NCI-H2227 treated with DMSO at 0.1 percent for 48 hours (cell line): ENCODE data around the gene ZBTB7B.
A peak's percentile ranks its signal among the peaks of the same experiment; 100 is the strongest.

ENCODE experiments used
- DNase-seq: peaks from one replicate; lab custom pipeline; 2025; lab: John Stamatoyannopoulos, UW

The ZBTB7B gene

DNA sequence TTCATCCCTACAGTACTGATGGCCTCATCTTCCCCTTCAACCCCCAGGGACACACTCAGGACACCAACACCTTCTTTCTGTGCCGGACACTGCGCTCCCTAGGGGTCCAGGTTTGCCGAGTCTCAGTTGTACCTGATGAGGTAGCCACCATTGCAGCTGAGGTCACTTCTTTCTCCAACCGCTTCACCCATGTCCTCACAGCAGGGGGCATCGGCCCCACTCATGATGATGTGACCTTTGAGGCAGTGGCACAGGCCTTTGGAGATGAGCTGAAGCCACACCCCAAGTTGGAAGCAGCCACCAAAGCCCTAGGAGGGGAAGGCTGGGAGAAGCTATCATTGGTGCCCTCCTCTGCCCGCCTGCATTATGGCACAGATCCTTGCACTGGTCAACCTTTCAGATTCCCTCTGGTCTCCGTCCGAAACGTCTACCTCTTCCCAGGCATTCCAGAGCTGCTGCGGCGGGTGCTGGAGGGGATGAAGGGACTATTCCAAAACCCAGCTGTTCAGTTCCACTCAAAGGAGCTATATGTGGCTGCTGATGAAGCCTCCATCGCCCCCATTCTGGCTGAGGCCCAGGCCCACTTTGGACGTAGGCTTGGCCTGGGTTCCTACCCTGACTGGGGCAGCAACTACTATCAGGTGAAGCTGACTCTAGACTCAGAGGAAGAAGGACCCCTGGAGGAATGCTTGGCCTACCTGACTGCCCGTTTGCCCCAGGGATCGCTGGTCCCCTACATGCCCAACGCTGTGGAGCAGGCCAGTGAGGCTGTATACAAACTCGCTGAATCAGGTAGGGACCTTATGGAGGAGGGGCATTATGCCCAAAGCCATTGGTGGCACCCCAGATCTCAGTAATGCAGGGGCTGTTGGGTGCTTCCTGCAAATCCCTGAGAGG is 14.3 kb upstream of the ZBTB7B start:
- no peak for DNase-seq

- no peak for DNase-seq
Observed at GRCh38 chr1:154989195-154989860, 13.3 kb upstream of the ZBTB7B start.

DNA sequence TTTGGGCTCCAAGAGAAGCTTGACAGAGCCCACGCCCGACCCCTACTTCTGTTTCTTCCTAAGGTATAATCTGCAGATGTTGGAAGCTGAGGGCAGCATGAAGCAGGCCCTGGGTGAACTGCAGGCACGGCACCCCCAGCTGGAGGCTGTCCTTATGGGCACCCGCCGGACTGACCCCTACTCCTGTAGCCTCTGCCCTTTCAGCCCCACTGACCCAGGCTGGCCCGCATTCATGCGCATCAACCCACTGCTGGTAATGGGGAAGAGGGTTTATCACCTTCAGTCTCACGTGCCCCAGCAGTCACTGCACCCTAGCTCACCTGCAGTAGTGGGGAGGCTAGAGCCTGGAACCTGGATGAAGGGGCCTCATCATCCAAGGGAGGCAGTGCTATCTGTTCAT is 12.3 kb upstream of the ZBTB7B start:
- no peak for DNase-seq

DNA sequence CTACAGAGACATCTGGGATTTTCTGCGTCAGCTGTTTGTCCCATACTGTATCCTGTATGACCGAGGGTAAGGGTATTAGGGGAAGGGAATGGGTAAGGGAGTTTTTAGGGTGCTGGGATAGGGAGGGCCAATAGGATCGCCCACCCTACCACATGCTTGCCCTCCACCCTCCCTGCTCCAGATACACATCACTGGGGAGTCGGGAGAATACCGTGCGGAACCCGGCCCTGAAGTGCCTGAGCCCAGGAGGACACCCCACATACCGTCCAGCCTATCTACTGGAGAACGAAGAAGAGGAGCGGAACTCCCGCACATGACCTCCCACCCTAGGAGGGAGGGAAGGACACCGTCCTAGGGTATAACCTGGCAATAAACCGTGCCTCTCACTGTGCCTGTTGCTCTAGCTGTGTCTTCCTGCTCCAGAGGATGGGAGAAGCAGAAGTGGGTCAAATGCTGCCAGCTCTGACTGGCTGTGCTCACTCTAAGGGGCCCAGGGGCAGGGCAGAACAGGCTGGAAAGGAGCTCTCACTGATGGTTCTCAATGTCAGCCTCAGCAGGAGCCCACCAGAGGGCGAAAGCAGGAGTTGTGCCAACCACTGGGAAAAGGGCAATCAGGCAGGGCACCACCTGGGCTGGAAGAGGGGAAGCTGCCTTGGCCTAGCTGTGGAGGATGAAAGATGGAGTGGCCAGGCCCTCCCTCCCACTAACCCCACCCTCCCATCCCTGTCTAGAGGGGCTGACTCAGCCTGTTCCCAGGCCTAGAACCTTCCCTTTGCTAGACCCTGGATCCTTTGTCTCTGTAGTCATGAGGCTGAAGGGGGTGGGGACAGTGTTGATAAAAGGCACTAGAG is 9.7 kb upstream of the ZBTB7B start:
- DNase-seq: no peak

DNA sequence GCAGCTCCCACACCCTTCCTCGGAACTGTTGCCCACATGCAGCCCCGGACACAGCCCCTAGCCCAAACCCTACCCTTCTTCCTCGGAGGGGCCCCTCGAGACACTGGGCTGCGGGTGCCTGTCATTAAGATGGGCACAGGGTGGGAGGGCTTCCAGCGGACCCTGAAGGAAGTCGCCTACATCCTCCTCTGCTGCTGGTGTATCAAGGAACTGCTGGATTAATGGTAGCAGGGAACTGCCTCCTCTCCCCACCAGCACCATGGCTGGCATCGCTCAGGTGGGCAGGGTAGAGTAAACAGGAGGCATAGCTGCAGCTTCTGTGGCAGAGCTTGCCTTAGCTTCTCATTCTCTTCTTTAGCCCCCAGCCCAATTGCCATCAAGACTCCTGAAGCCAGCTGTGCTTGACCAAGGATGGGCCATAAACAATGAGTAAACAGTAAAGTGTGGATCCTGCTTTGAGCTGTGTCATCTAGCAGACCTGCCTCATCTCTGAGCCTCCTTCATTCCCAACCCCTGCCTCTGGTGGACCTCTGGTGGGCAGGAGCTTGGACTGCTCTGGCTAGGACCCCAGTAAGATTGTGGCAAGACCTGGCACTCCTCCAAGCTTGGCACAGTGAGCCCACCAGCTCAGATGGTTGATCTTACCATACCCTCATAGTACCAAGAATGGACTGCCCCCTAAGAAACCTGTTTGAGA is 8.9 kb upstream of the ZBTB7B start, which contains the start of gene LENEP:
LENEP (plus strand) TSS at position 15 of the 697 bp plus-strand sequence; CDS start at position 37, 22 bp downstream.
- DNase-seq: no peak

- DNase-seq: no peak
Observed at GRCh38 chr1:154994269-154994587, 8.4 kb upstream of the ZBTB7B start.

DNA sequence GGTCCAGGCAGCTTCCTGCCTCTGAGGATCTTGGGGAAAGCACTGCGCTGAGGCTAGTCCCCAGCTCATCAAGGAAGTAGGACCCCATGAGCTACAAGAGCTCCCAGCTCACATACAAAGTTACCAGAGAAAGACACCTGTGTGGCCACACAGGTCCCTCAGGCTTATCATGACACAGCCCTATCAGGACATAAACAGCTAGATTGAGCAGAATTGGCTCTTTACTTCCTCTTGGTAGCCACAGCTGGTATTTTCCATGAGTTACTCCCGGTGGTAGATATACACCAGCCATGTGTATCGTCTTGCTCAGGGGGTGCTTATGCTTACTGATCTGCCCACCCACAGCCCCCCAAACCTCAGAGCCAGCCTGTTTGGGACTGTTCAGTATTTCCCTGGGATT is 8.0 kb upstream of the ZBTB7B start:
- no peak for DNase-seq

DNA sequence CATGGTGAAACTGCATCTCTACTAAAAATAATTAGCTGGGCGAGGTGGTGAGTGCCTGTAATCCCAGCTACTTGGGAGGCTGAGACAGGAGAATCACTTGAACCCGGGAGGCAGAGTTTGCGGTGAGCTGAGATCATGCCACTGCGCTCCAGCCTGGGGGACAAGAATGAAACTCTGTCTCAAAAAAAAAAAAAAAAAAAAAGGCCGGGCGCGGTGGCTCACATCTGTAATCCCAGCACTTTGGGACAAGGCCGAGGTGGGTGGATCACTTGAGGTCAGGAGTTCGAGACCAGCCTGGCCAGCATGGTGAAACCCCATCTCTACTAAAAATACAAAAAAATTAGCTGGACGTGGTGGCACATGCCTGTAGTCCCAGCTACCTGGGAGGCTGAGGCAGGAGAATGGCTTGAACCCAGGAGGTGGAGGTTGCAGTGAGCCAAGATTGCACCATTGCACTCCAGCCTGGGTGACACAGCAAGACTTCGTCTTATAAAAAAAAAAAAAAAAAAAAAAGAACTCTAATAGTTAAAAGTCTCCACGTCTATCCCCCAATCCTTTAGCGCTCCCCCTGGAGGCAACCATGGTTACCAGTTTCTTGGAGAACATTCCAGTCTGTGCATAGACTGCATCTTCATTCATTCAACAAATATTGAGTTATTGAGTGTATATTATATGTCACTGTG is 7.2 kb upstream of the ZBTB7B start:
- DNase-seq: peak; percentile 17

GRCh38 chr1:154996966-154997701 is 5.5 kb upstream of the ZBTB7B start:
- DNase-seq: no peak

DNA sequence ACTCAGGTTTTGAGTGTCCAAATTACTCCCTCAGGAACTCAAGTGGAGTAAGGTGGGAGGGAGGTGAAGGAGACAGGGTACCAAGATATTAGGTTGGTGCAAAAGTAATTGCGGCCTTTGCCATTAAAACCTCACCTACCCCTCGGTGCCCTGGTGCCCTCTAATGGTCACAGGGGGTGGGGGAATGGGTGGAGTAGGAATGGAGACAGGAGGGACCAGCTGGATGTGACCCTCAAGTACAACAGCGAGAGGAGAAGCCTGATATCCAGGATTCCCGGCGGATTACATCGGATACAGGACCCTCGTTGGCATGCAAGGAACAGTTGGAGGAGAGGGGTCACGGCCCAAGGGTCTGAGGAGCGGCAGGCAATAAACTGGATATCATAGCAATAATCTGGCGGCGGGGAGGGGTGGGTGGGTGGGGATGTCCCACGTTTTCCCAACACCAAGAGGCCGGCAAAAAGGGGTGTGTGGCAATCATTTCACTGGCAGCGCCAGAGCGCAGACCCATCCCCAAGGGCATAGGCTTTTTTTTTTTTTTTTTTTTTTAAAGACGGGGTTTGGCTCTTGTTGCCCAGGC is 4.3 kb upstream of the ZBTB7B start:
- no peak for DNase-seq

DNA sequence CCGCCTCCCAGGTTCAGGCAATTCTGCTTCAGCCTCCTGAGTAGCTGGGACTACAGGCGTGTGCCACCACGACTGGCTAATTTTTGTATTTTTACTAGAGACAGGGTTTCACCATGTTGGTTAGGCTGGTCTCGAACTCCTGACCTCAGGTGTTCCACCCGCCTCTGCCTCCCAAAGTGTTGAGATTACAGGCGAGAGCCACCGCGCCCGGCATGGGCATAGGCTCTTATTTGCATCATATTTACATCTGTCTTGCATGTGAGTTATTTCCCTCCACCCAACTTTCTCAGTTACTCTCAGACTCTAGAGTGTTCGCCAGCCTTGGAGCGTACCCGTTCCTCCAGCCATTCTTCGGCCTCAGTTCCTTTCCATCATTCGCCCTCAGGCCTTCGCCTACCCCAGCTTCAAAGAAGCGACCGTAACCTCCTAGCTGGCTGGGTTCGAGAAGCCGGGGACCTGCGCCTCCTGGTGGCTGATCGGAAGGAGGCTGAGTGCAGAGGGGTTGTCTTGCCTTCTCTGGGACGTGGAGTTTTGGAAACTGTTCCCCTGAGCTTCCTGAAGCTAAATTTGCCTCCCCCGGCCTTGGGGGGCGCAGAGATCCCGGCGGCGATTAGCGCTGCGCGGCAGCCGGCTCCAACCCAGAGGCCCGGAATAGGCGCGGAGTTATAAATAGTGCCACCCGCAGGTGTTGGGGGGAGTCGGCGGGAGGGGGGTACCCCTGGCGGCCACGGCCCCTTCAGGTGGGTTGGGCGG is 3.6 kb upstream of the ZBTB7B start:
- DNase-seq: peak; percentile 48

GRCh38 chr1:154999571-155000410 is 2.8 kb upstream of the ZBTB7B start:
- DNase-seq: peak; percentile 71

- no peak for DNase-seq
Observed at GRCh38 chr1:155000411-155000725, 2.2 kb upstream of the ZBTB7B start.

DNA sequence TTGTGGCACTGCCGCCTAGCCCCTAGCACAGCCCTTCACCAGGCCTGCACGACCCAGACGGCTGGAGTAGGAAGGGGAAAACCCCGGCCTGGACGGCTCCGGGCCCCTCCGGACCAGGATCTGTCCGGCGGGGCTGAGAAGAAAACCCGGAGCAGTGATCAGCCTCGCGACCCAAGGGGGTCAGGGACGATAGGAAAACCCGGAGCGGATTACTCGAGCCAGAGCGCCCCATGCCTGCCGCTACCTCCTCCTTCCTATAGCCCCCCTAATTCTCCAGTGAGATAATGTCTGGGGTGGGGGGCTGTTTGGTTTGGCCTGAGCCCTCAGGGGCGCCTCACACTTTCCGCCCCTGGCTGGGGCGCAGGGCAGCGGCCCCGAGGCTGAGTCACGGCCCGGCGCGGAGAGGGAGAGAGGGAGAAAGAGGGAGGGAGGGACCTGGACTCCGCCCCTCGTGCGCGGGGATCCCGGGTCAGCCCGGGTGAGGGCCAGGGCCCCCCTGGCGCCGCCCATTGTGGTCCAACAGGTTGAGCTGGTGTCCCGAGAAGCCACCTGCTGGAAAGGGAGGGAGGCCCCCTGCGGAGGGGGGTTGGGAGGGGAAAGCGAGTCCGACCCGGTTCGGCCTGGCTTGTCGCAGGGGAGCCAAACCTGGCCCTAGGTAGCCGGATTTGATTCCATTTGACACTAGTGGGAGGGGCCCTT is 1.7 kb upstream of the ZBTB7B start:
- peak; percentile 83 for DNase-seq

DNA sequence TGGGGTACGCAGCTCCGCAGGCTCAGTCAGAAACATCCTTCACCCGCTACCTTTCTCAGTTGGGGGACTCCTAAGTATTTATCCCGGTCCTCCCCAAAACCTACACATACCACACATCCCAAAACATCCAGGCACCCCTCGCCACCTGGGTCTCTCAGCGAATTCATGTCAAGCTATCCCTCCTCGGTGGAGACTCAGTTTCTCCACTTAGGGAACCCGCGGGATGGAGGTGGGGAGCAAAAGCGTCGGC is 1.3 kb upstream of the ZBTB7B start:
- DNase-seq: peak; percentile 66

DNA sequence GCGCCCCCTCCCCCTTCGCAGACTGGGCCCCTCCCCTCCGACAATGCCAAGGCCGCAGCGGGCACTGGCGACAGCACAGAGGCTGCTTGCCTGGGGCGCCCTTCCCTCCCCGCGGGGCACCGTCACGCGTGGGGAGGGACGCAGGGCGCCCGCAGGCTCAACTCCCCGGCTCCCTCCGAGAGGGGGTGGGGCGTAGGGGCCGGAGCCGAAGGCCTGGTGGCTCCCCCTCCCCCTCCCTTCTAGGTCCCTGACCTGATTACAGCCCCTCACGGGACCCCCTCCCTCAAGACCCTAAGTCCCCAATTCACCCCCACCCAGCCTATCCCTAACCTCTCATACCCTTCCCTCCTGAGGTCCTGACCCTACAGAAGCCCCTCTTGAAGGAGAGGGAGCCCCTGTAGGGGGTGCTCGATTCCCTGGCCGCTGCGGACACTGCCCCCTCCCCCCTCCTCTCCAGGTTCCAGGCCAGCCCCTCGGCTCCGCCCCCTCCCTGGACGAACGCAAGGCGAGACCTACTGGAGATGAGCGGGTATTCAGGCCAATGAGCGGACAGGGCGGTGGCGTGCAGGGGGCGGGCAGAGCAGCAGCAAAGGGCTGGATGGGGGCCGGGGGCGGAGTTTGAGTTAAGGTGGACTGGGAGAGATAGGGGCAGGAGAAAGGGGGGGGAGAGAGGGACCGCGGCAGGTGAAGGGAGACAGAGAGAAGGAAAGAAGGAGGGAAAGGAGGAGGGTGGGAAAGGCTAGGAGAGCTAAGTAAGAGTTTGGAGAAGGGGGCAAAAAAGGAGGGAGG is 733 bp upstream of the ZBTB7B start:
- DNase-seq: peak; percentile 99

DNA sequence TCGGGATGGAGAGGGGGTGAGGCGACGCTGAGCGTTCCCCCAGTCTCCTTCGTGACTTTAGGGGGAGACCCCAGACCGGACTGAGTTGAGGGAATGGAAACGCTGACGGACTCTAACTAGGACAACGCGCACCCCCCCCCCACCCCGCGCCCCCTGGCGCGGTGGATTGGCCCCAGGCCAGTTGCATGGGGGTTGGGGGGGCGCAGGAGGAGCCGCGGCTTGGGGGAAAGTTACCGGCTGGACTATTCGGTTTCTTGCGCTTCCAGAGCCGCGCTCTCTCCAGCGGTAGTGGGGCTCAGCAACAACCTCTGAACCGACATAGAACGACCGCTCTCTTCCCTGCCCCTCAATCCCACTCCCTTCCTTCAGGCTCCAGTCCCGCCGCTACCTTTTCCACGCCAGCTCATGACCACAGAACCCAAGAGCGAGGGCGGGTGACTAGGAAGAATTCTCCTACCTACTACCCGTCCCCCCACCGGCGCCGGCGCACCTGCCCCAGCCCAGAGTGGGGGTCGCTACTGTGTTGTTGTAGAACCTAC is 694 bp downstream of the ZBTB7B start:
- DNase-seq: no peak
